Effector CD8-positive, alpha-beta T cell (primary cell): Measurements from ENCODE around the gene RASGRP4.
A peak's percentile ranks its signal among the peaks of the same experiment; 100 is the strongest.
"Not testable (repeated sequence)": the region's sequence is repeated elsewhere in the genome, so short reads cannot be mapped to it uniquely, and the experiment has no call there.

Source experiments
- DNase-seq: peaks from one replicate; lab custom pipeline; 2025; lab: John Stamatoyannopoulos, UW

Gene RASGRP4

GRCh38 chr19:38413416-38413815 is 12.6 kb downstream of the RASGRP4 start:
- DNase-seq, result no peak

GRCh38 chr19:38412961-38413360 is 13.1 kb downstream of the RASGRP4 start:
- no peak for DNase-seq

DNA sequence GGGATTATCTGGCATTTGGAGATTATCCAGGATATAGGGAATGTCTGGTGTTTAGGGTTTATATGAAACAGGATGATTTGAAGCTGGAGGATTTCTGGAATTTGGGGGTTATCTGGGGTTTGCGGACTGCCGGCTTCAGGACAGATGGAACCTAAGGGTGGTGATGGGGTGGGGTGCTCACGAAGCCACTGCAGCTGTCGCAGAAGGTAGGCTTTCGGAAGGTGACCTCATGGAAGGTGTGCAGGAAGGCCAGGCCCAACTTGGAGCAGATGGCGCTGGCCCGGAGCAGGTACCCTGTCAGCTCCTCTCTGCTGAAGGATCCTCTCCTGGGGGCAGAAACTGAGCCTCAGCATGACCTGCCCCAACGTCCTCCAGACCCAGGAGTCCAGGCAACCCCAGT is 13.5 kb downstream of the RASGRP4 start:
- no peak for DNase-seq

DNA sequence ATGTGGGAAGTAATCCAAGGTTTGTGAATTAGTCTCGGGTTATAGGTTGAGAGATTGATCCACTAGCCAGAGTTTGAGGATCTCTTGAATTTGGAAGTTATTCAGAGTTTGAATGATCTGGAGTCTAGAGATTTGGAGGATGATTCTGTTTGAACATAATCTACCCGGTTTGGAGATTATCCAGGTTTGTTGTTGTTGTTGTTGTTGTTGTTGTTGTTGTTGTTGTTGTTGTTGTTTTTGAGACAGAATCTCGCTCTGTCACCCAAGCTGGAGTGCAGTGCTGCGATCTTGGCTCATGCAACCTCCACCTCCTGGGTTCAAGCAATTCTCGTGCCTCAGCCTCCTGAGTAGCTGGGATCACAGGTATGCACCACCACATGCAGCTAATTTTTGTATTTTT is 14.1 kb downstream of the RASGRP4 start:
- not testable (repeated sequence) for DNase-seq

DNA sequence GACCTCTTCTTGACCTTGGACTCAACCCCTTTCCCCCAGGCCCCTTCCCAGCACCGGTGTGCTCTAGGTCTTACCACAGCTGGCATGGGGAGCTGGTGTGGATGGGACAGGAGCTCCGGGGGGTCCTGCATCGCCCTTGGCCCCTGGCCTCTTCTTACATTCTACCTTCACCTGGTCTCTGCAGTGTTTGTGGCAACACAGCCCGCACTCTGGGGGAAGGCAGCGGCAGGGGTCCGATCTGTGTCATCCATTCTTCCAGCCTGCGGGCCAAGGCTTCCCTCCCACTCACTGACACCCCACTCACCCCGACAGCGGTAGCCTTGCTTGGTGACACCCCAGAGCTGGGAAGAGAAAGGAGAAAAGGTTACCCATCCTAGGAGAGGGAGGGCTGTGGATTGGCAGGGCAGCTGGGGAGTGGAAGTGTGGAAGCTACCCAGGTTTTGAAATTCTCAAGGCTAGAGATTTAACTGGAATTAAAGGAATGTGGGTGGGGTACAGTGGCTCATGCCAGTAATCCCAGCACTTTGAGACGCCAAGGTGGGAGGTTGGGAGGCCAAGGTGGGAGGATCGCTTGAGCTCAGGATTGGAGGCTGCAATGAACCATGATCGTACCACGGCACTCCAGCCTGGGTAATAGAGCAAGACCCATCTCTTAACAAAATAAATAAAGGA is 14.8 kb downstream of the RASGRP4 start:
- no peak for DNase-seq

DNA sequence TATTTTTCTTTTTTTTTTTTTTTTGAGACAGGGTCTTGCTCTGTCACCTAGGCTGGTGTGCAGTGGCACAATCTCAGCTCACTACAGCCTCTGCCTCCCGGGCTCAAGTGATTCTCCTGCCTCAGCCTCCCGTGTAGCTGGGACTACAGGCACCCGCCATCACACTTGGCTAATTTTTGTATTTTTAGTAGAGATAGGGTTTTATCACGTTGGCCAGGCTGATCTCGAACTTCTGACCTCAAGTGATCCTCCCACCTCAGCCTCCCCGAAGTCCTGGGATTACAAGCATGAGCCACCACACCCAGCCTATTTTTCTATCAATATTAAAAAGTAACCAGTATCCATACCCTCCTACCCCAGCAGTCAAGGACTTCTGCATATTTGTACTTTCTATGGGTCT is 15.6 kb downstream of the RASGRP4 start:
- DNase-seq, result not testable (repeated sequence)

GRCh38 chr19:38409631-38410133 is 16.3 kb downstream of the RASGRP4 start:
- no peak for DNase-seq

- DNase-seq, result no peak
Measured at GRCh38 chr19:38405276-38405675, 20.7 kb downstream of the RASGRP4 start.

- DNase-seq, result no peak
Measured at GRCh38 chr19:38404858-38405257, 21.2 kb downstream of the RASGRP4 start.

DNA sequence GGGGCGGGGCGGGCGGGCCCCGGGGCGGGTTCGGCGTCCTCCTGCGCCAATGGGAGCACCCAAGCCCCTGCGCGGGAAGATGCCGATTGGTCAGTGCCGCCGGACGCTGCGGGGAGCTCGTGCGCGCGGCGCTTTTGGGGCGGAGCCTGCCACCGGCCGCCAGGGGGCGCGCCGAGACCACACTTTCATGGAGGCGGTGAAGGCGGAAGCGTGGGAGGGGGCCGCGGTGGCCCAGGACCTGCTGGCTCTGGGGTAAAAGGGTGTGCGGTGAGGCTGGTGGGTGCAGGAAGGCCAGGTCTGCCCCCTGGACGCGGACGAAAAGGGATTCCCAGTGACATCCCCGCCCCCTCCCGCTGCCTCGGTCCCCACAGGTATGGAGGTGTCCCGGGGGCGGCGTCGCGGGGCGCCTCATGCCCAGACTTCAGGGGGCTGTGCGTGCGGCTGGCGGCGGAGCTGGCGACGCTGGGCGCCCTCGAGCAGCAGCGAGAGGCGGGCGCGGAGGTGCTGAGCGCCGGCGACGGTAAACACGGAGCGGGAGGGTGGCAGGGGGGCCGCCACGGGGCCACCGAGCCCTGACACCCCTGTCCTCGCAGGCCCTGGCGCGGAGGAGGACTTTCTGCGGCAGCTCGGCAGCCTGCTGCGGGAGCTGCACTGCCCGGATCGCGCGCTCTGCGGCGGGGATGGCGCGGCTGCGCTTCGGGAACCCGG is 22.9 kb downstream of the RASGRP4 start, which contains the start of gene FAM98C:
FAM98C (plus strand) TSS at position 127 of the 708 bp plus-strand sequence; CDS start at position 188, 61 bp downstream.
- peak; percentile 98 for DNase-seq

DNA sequence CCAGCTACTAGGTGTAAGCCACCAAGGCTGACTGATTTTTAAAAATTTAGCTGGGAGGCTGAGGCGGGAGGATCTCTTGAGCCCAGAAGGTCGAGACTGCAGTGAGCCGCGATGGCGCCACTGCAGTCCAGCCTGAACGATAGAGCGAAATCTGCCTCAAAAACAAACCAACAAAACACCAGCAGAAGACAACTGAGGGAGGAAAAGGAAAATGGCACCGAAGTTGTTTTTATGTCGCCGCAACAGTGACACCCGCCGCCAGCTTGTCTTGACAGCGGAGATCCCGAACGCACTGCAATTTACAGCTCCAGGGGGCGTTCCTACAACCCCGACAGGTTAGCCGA is 23.4 kb downstream of the RASGRP4 start:
- DNase-seq, result no peak

DNA sequence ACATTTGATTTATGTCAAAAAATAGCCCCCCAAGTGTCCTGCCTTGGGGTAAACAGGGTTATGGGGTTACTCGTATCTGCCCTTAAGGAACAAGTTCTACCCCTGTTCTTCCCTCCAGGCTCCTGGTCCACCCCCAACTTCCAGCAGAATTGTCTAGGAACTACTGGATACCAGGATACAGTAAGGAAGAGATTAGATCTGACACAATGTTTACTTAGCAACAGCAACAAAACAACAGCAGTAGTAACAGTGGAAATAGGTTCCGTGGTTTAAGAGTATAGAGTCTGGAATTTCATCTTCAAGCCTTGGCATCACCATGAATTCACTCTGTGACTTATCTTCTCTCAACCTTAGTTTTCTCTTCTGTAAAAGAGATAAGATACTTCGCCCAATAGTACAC is 24.9 kb downstream of the RASGRP4 start:
- no peak for DNase-seq

DNA sequence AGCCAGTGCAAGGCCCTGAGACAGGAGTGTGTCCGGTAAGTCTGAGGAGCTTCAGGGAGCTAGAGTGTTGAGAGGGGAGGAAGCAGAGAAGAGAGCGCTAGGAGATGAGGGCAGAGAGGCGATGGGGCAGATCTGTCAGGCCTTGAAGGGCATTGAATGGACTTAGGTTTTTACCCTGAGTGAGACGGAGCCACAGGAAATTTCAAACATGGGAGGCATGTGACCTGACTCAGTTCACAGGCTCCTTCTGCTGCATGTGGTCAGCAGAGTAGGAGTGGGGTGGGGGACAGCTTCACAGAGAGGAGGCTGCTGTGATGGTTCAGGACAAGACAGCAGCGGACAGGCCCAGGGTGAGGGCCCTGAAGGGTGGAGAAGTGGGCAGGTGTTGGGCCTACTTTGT is 25.7 kb downstream of the RASGRP4 start:
- DNase-seq, result no peak

DNA sequence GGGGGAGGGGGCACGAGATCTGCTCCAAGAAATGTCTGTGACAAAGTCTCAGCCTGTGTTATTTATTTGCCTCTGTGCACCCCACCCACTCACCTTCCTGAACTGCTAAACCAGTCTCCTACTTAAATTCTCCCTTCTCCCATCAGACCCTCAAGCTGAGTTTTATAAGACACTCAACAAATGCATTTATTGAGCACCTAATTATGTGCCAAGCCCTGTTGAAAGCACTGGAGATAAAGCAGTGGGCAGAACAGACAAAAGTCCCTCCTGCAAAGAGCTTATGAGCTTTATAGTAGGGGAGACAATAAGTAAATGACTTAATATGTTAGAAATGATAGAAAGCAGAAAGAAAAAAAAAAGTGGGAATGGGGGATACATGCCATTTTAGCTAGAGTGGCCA is 26.5 kb downstream of the RASGRP4 start:
- no peak for DNase-seq

DNA sequence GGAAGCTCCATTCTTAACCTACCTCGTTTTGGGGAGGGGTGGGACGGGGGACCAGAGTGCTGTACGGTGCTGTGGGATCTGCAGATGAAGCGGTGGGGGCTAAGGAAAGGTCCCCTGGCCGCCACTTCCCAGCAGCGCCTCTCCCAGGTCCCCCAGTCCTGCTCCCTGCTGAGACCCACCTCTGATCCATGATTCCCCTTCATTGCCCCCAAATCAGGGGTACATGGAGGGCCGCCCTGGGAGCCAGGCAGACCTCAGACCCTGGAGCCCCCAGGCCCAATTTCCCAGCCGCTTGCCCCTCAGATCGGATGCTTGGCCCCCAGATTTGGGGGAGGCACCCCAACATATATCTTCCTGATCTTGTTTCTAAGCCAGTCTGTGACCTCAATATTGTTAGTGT is 26.9 kb downstream of the RASGRP4 start:
- no peak for DNase-seq

- no peak for DNase-seq
Measured at GRCh38 chr19:38395381-38396114, 30.5 kb downstream of the RASGRP4 start.

DNA sequence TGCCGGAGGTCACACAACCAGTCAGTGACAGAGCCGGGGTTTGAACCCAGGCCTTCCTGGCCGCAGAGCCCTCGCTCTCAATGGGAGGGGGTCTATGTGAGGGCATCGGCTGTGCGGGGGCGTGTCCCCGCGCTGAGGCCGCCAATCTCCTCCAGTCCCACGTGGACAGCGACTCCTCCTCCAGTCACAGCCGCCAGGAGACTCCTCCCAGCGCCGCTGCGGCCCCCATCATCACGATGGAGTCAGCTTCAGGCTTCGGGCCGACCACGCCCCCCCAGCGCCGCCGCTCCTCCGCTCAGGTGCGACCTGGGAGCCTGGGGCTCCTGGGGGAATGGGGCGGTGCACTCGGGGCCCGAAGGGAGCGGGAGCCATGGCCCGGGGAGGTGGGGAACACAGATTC is 31.5 kb downstream of the RASGRP4 start:
- DNase-seq, result peak; percentile 32

DNA sequence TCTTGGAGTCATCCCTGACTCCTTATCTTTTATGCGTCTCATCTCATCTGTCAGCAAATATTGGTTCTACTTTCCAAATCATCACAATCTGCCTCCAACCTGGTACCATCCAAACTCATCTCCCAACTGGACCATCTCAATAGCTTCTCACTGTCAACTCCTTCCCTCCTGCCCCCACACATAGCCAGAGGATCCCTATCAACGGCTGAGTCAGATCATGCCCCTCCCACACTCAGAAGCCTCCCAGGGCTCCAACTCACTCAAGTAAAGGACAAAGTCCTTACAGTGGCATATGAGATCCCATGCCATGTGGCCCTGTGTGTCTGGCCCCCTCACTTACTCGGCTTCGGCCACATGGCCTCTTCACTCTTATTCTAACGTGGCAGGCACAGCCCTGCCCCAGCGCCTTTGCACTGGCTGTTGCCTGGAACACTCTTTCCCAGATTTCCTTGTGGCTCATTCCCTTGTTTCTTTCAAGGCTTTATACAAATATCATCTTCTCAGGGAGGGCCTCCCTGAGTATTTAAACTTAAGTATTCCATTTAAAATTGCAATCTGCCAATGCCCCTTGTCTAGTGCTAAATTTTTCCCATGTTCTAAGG is 33.2 kb downstream of the RASGRP4 start:
- no peak for DNase-seq

GRCh38 chr19:38391911-38392464 is 34.0 kb downstream of the RASGRP4 start:
- no peak for DNase-seq

- DNase-seq, result no peak
Measured at GRCh38 chr19:38389957-38390924, 35.8 kb downstream of the RASGRP4 start.
